Measurements from ENCODE around the gene MCC.

GRCh38 chr5:113178073-113178779 lies 310.0 kb downstream of the MCC start:
- TF ChIP-seq CTCF (IDR thresholded peaks at IDR 0.05): no peak
- no peak for TF ChIP-seq POLR2A (IDR thresholded peaks at IDR 0.05)
- no peak for TF ChIP-seq POLR2AphosphoS5 (IDR thresholded peaks at IDR 0.05)

All from upper lobe of left lung (tissue), 4 donors.